GM12874 (cell line): ENCODE results near the gene NAIF1.

Source experiments
- TF ChIP-seq, protein P1 (sequence below): IDR thresholded peaks from 2 replicates; pipeline ENCODE4 v1.5.1; 2011; ENCODE audit warnings: low read depth, mild to moderate bottlenecking, control low read depth, low read length, moderate library complexity; ENCODE audit not compliant: insufficient read depth

Gene NAIF1

DNA sequence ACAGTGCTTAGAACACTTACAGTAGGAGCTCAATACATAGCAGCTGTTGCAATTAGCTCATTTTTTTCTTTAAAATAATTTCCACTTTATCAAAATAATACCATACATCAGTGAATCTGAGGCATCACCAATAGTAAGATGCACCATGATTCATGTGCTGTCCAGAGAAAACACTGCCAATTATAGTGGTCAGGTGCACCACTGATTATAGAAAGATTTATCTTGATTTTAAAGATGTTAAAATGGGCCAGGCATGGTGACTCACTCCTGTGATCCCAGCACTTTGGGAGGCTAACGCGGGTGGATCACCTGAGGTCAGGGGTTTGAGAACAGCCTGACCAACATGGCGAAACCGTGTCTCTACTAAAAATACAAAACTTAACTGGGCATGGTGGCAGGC, 39.4 kb downstream of the NAIF1 start:
- TF ChIP-seq, protein P1, sequence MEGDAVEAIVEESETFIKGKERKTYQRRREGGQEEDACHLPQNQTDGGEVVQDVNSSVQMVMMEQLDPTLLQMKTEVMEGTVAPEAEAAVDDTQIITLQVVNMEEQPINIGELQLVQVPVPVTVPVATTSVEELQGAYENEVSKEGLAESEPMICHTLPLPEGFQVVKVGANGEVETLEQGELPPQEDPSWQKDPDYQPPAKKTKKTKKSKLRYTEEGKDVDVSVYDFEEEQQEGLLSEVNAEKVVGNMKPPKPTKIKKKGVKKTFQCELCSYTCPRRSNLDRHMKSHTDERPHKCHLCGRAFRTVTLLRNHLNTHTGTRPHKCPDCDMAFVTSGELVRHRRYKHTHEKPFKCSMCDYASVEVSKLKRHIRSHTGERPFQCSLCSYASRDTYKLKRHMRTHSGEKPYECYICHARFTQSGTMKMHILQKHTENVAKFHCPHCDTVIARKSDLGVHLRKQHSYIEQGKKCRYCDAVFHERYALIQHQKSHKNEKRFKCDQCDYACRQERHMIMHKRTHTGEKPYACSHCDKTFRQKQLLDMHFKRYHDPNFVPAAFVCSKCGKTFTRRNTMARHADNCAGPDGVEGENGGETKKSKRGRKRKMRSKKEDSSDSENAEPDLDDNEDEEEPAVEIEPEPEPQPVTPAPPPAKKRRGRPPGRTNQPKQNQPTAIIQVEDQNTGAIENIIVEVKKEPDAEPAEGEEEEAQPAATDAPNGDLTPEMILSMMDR = no peak

GRCh38 chr9:128026773-128027541, 40.2 kb downstream of the NAIF1 start:
- TF ChIP-seq, protein P1 = no peak

DNA sequence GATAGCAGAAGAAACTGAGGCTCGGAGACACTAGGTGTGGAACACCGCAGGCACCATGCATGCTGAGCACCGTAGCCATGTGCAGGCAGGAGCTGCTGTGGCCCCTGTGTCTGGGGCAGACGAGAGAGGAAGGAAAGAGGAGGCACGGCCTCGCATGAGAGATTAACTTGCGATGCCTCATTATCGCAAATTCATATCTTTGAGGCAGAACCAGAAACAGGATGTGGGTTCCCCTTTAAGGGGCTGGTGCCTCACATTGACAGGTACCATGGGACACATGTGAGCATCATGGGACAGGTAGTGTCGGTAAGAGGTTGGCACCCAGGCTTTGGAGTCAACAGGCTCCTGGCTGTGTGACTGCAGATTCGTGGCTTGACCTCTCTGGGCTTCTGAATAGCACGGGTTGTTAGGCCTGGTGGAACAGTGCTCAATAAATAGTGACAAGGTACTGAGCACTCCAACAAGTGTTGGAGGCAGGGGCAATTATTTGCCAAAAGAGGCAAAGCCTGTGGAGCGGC, 40.8 kb downstream of the NAIF1 start:
- TF ChIP-seq, protein P1 = no peak

- TF ChIP-seq, protein P1 = no peak
Measured at GRCh38 chr9:128025736-128026135, 41.4 kb downstream of the NAIF1 start.

GRCh38 chr9:128024761-128025308, 42.3 kb downstream of the NAIF1 start:
- TF ChIP-seq, protein P1 = no peak

GRCh38 chr9:128022886-128023285, 44.2 kb downstream of the NAIF1 start:
- TF ChIP-seq, protein P1 = no peak

DNA sequence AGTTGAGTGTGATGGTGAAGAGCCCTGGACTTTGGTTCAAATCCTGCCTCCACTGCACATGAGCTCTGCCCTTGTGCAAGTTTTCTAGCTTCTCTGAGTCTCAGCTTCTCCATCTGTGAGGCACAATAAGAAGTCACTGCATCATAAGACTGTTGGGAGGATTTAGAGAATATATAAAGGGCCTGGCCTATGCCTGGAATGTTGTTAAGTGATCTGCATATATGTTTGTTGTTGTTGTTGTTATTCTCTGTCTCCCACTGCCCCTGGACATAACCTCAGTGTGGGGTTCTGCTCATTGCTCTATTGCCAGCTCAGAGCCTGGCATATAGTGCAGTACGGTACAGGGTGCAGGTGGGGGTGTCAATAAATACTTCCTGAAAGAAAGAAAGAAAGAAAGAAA, 46.0 kb downstream of the NAIF1 start:
- TF ChIP-seq, protein P1 = no peak
